Ramos (cell line): ENCODE measurements around the gene ST14.

Source experiments
- in situ Hi-C: fragments of 300-500 bp; cut with MboI; formaldehyde crosslinking; loops from one replicate; pipeline ENCODE4 v1.14.3; 2022; ENCODE audit warnings: low sequenced_read_pairs; ENCODE audit not compliant: unreplicated experiment

ST14 gene

DNA sequence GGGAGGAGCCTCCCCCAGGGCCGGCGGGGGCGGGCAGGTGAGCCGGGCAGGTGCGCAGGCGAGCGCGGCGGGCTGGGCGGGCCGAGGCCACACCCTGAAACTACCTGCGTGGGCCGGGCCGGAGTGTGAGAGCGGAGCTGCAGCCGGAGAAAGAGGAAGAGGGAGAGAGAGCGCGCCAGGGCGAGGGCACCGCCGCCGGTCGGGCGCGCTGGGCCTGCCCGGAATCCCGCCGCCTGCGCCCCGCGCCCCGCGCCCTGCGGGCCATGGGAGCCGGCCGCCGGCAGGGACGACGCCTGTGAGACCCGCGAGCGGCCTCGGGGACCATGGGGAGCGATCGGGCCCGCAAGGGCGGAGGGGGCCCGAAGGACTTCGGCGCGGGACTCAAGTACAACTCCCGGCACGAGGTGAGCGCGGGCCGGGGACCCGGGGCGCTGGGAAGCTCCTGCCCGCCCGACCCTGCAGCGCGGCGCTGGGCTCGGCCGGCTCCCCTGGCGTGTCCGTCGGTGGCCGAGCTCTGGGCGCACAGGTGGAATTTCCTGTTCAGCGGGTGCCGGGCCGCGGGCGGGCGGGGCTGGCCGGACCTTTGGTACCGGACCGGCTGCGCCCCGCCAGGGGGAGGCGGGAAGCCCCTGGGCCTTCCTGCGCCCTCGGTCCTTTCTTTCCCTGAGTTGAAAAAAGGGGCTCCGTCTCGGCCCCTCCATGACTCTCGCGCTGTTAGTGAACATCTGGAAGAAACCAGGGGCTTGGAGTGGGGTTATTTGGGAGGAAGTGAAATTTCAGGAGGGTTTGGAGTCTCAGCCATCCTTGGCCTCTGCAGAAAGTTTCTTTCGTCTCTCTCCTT is at the start of gene ST14:
ST14 (plus strand) TSS at position 126 of the 841 bp plus-strand sequence; CDS start at position 324, 198 bp downstream.
- in situ Hi-C loops = loop anchor here (25.0 kb wide), 1 partner anchor 1448 kb away; no protein-coding TSS in a partner anchor

DNA sequence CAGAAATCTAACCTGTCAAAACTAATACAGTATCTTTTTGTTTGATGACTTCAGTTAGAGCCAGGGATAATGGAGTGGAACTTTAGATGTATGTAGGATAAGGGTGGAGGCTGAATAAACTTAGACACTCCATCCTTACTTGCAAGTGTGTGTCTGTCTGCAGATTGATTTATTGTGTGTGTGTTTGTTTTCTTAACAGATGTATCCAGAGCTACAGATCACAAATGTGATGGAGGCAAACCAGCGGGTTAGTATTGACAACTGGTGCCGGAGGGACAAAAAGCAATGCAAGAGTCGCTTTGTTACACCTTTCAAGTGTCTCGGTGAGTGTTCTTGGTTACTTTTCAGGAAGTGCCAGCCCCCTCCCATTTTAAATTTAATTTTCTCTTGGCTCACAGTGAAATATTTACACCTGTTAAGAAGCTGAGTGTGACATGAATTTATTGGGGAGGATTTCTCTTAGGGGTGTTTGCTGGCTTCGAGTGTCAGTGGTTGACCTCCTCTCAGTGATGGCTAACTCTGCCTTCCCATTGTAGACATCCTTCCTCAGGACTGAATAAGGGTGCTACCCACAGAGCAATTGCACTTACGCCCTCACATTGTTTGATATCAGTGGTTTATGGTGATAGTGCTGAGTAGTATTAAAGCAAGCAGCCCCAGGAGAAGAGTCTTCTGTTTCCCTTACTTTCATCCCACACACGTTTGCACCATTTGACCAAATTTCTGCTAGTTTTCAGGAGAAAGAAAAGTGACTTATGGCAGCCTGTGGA is 49.1 kb upstream of the ST14 start:
- in situ Hi-C loops = no loop called here

DNA sequence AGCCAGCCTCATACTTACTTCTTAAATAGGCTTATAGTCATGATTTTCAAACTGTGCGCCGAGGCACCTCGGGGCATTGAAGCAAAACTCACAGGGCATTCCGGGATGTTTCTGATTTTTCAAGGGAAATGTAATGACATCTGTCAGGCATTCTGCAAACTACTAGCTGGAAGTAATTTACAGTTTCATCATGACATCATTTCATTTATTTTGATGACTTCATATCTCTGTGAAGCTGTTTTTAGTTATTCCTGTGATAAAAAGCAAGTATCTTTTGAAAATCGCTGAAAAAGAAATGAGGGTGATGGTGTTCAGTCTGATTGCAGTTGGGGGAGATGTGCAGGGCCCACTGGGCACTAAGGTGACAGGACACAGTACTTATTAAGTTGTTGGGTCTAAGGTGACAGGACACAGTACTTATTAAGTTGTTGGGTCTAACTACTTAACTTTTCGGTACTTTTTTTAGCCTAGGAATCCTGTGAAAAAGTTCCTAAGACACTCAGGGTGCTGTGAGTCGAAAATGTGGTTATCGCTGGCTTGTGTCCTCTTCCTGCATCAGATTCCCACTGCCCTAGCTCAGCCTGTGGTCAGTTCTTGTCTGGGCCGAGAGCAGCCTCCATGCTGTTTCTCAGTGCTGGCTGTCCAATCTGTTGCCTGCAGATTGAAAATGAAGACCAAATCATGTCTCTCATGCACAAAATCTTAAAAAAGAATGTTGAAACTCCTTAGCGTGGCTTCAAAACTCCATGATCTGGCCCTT is 47.3 kb upstream of the ST14 start:
- in situ Hi-C loops = no loop called here

- in situ Hi-C loops = no loop called here
These were observed 45.3 kb upstream of the ST14 start for GRCh38 chr11:130114281-130114680.

DNA sequence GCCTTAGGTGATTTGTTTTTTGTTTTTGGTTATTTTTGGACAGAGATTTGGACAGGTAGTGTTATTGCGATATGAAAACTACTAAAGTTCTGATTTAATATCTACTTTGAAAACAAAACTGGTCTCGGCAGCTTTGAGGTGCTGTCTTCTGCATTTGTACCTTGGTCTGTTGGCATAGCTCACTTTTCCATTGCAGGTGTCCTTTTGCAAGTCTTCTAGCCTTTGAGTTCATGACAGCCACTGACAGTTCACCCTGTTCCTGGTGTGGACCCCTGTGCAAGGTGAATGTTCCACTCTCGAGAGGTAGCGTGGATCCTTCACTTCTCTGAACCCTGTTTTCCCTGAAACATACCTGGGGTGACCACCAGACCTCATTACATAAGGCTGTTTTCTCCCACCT is 44.9 kb upstream of the ST14 start:
- in situ Hi-C loops = no loop called here

GRCh38 chr11:130115218-130115617 is 44.4 kb upstream of the ST14 start:
- in situ Hi-C loops = no loop called here

DNA sequence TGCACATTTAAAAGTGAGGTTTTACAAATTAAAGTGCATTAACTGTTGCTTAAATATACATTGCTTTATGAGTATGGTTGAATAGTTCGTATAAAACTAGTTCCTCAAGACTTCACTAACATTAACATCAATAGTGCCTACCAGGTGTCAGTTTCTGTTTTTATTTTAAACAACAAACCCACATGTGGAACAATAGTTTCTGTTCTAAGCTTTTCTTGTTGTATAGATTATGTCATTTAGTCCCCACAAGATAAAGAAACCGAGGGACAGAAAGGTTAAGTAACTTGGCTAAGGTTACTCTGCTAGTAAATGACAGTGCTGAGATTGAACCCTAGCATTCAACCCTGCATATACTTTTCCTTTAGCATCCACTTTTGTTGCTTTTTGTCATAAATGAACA is 41.4 kb upstream of the ST14 start:
- in situ Hi-C loops = no loop called here

DNA sequence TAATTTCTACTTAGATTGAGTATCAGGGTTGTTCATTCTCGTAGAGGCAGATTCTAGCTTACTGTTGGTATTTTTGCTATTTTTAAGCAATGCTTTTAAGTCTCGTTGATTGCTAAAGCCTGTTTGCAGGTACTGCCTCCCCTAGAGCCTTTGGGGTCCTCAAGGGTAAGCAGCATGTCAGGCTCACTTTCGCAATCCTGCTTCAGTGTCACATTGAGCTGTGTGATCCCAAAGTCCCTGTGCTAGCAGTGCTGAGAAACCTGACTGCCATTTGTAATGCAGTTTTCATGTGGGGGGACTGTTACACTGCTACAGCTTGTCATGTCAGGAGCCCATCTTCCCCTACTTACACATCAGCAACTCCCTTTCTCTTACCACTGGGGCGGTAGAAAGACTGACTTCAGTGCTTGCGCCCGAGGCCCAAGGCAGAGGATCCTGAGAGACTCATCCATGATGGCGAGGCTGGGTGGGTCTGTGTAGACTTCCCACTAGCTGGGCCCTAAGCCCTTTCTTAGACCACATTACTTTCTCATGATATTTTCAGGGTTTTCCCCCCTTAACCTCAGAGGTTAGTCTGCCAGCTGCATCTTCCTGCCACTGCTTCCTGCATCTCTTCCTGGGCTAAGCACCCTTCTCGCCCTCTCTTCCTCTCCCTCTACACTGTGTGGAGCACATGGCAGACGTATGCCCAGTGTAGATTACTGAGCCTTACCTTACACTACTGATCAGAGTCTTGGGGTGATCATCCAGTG is 40.8 kb upstream of the ST14 start:
- in situ Hi-C loops = no loop called here

DNA sequence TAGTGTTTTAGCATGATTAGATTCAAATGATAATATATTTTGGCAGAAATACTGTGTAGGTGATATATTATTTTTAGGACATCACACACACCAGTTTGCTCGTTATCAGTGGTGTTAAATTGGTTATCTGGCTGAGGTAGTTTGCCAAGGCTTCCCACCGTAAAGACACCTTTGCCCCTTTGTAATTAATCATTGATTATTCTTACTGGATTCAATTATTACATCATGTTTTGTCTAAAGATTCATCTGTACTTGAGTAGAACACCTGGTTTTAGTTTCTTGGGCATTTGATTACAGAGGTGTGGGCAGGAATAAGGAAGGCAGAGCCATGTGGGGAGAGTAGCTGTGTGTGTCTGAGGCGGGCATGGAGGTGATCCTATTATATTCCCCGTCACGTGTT is 39.5 kb upstream of the ST14 start:
- in situ Hi-C loops = loop anchor here (5.0 to 10.0 kb wide), 2 partner anchors 125 to 183 kb away; no protein-coding TSS in a partner anchor

- in situ Hi-C loops = loop anchor here (5.0 to 10.0 kb wide), 2 partner anchors 127 to 184 kb away; no protein-coding TSS in a partner anchor
These were observed 38.1 kb upstream of the ST14 start for GRCh38 chr11:130121445-130121978.

DNA sequence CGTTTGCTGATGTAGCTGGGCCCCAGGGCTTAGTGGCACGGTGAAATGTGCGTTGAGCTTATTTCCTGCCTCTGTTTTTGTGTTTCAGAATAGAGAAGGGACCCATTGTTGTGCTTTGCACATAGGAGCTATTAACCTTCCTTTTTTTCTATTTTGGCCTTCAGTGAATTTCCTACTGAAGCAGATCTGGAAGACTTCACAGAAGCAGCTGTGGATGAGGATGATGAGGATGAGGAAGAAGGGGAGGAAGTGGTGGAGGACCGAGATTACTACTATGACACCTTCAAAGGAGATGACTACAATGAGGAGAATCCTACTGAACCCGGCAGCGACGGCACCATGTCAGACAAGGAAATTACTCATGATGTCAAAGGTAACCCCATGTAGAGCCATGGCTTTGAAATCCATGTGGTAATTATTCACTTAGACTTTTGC is 37.4 kb upstream of the ST14 start:
- in situ Hi-C loops = loop anchor here (5.0 to 10.0 kb wide), 2 partner anchors 127 to 185 kb away; no protein-coding TSS in a partner anchor

DNA sequence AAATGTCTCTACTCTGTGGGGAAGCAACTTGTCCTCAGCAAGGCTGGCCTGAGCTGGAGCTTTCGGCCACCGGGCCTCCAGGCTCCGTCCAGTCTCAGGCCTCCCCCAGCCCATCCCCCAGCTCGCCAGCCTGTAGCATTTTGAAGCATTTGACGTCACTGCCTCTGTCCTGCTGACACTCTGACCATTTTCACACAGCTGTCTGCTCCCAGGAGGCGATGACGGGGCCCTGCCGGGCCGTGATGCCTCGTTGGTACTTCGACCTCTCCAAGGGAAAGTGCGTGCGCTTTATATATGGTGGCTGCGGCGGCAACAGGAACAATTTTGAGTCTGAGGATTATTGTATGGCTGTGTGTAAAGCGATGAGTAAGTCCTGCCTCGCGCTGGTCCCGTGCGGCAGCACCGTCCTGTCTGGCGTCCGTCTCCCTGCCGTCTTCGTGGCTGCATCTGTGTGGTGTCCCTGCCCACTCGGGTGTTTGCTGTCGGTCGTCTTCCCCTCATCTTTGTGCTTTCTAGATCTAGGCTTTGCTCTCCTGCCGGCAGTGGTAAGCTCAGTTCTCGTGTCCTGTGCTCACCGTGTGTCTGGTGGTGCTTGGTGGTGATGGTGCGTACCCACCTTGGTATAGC is 36.1 kb upstream of the ST14 start:
- in situ Hi-C loops = loop anchor here (5.0 to 10.0 kb wide), 2 partner anchors 129 to 186 kb away; no protein-coding TSS in a partner anchor

- in situ Hi-C loops = loop anchor here (5.0 to 10.0 kb wide), 2 partner anchors 129 to 187 kb away; no protein-coding TSS in a partner anchor
These were observed 35.5 kb upstream of the ST14 start for GRCh38 chr11:130124096-130124495.

- in situ Hi-C loops = loop anchor here (10.0 kb wide), 1 partner anchor 131 kb away; no protein-coding TSS in a partner anchor
These were observed 33.9 kb upstream of the ST14 start for GRCh38 chr11:130125638-130126037.

GRCh38 chr11:130126516-130126915 is 33.1 kb upstream of the ST14 start:
- in situ Hi-C loops = loop anchor here (10.0 kb wide), 1 partner anchor 132 kb away; no protein-coding TSS in a partner anchor

GRCh38 chr11:130127509-130127908 is 32.1 kb upstream of the ST14 start:
- in situ Hi-C loops = loop anchor here (10.0 kb wide), 1 partner anchor 133 kb away; no protein-coding TSS in a partner anchor

DNA sequence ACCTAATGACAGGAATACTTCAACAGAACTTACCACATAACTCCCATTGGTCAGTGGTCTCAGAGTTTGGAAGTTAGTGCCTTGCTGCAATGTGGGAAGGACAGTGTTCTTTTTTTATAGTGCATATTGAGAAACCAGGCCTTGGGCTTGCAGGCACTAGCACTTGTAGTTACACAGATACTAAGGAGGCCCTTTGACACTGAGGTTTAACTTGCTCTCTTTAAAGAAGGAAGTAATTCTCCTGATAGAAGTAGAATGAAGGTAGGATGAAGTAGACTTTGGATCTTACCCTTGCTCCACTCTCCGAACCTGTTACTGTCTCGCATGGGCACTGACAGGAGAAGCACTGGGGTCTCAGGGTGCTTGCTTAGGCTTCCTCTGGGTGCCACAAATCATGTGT is 31.0 kb upstream of the ST14 start:
- in situ Hi-C loops = loop anchor here (10.0 kb wide), 1 partner anchor 134 kb away; no protein-coding TSS in a partner anchor

GRCh38 chr11:130129922-130130321 is 29.7 kb upstream of the ST14 start:
- in situ Hi-C loops = loop anchor here (10.0 kb wide), 1 partner anchor 135 kb away; no protein-coding TSS in a partner anchor
